GM10248 (cell line): ENCODE data around the gene ITGA5.

Experiments used
- CTCF ChIA-PET: fragments of 300-600 bp; sonication (Branson Sonifier 250); formaldehyde crosslinking; extraction: SDS; loops from one replicate; lab custom pipeline; 2021; ENCODE audit warnings: antibody characterized with exemption; lab: Yijun Ruan, JAX
- POLR2A ChIA-PET: fragments of 350-650 bp; sonication (Branson Sonifier 250); formaldehyde crosslinking; extraction: SDS; loops from one replicate; lab custom pipeline; 2020; ENCODE audit warnings: antibody characterized with exemption; lab: Yijun Ruan, JAX
- DNase-seq: peaks from one replicate; pipeline ENCODE4 v3.0.0; 2012; ENCODE audit errors: extremely low spot score
- CTCF ChIP-seq: IDR thresholded peaks from 2 replicates; pipeline ENCODE4 v1.5.1; 2012; ENCODE audit warnings: mild to moderate bottlenecking, low read depth; ENCODE audit errors: extremely low read depth, missing control alignments, control extremely low read depth

The ITGA5 gene

GRCh38 chr12:54442961-54443360 lies 23.9 kb upstream of the ITGA5 start:
- TF ChIP-seq CTCF: no peak
- ChIA-PET POLR2A (no interaction called here), CTCF (interaction anchor here (0.7 to 13.6 kb wide), 6 partner anchors 9 to 42 kb away, joined by 3 to 185 read pairs (median 4); no protein-coding TSS in a partner anchor)
- no peak for DNase-seq

GRCh38 chr12:54442099-54442498 lies 23.0 kb upstream of the ITGA5 start:
- ChIA-PET CTCF (interaction anchor here (1.5 to 13.6 kb wide), 5 partner anchors 8 to 41 kb away, joined by 4 to 185 read pairs (median 72); no protein-coding TSS in a partner anchor), POLR2A (no interaction called here)
- no peak for DNase-seq
- no peak for TF ChIP-seq CTCF

- peak; percentile 72 for TF ChIP-seq CTCF
- ChIA-PET POLR2A (no interaction called here), CTCF (interaction anchor here (0.7 to 19.5 kb wide), 22 partner anchors 11 to 225 kb away, joined by 3 to 506 read pairs (median 4); partner anchors contain the start of genes ITGA5 and NCKAP1L)
- DNase-seq: peak; percentile 70
Measured at GRCh38 chr12:54439521-54440255, 20.6 kb upstream of the ITGA5 start.

- ChIA-PET CTCF (interaction anchor here (0.7 to 19.5 kb wide), 22 partner anchors 12 to 231 kb away, joined by 3 to 506 read pairs (median 4); partner anchors contain the start of genes ITGA5 and NCKAP1L), POLR2A (no interaction called here)
- no peak for TF ChIP-seq CTCF
- no peak for DNase-seq
Measured at GRCh38 chr12:54439096-54439495, 20.0 kb upstream of the ITGA5 start.

GRCh38 chr12:54438517-54438916 lies 19.5 kb upstream of the ITGA5 start:
- POLR2A ChIA-PET: no interaction called here
- no peak for DNase-seq
- TF ChIP-seq CTCF: no peak
- CTCF ChIA-PET: interaction anchor here (0.7 to 19.5 kb wide), 19 partner anchors 12 to 230 kb away, joined by 3 to 506 read pairs (median 4); partner anchors contain the start of genes ITGA5 and NCKAP1L

- TF ChIP-seq CTCF: no peak
- POLR2A ChIA-PET: interaction anchor here (0.6 kb wide), 1 partner anchor 146 kb away, joined by 4 read pairs; no protein-coding TSS in a partner anchor
- no peak for DNase-seq
- CTCF ChIA-PET: interaction anchor here (0.7 to 19.5 kb wide), 6 partner anchors 11 to 59 kb away, joined by 4 to 506 read pairs (median 73); no protein-coding TSS in a partner anchor
Measured at GRCh38 chr12:54437697-54438096, 18.6 kb upstream of the ITGA5 start.
